RWPE2 (cell line): ENCODE results near the gene DAZL.

ENCODE experiments used
- ATAC-seq: fragments of 200-7000 bp; cut with Tn5 transposase; 3 replicates; pipeline ENCODE4 v1.9.1; 2021; ENCODE audit warnings: low read depth
- DNase-seq: peaks from one replicate; pipeline ENCODE4 v3.0.0-alpha.2; 2020; ENCODE audit warnings: low spot score
- H3K27ac ChIP-seq: fragments of 450-650 bp; 2 replicates; pipeline ENCODE4 v1.5.1; 2017; ENCODE audit warnings: mild to moderate bottlenecking; ENCODE audit not compliant: poor library complexity, severe bottlenecking
- H3K27me3 ChIP-seq: fragments of 250-450 bp; sonication (Bioruptor Pico); 2 replicates; pipeline ENCODE4 v1.5.1; 2021; ENCODE audit warnings: mild to moderate bottlenecking, moderate library complexity; ENCODE audit not compliant: insufficient read depth, poor library complexity, severe bottlenecking
- H3K36me3 ChIP-seq: fragments of 250-450 bp; sonication (Bioruptor Pico); 2 replicates; pipeline ENCODE4 v1.5.1; 2020; ENCODE audit warnings: low read depth, mild to moderate bottlenecking, moderate library complexity
- H3K4me1 ChIP-seq: fragments of 250-450 bp; sonication (Bioruptor Pico); 2 replicates; pipeline ENCODE4 v1.5.1; 2021; ENCODE audit warnings: mild to moderate bottlenecking, moderate library complexity; ENCODE audit not compliant: insufficient read depth, poor library complexity, severe bottlenecking
- H3K4me3 ChIP-seq: fragments of 250-450 bp; sonication (Bioruptor Pico); 2 replicates; pipeline ENCODE4 v1.5.1; 2021; ENCODE audit warnings: mild to moderate bottlenecking, moderate library complexity; ENCODE audit not compliant: severe bottlenecking
- H3K9me3 ChIP-seq: fragments of 250-450 bp; sonication (Bioruptor Pico); 2 replicates; pipeline ENCODE4 v1.5.1; 2021; ENCODE audit warnings: mild to moderate bottlenecking, moderate library complexity; ENCODE audit not compliant: severe bottlenecking
- TF ChIP-seq, protein P1 (sequence below): fragments of 450-650 bp; IDR thresholded peaks from one replicate; pipeline ENCODE4 v1.5.1; 2017; ENCODE audit warnings: mild to moderate bottlenecking, moderate library complexity; ENCODE audit not compliant: poor library complexity, severe bottlenecking

DAZL gene

DNA sequence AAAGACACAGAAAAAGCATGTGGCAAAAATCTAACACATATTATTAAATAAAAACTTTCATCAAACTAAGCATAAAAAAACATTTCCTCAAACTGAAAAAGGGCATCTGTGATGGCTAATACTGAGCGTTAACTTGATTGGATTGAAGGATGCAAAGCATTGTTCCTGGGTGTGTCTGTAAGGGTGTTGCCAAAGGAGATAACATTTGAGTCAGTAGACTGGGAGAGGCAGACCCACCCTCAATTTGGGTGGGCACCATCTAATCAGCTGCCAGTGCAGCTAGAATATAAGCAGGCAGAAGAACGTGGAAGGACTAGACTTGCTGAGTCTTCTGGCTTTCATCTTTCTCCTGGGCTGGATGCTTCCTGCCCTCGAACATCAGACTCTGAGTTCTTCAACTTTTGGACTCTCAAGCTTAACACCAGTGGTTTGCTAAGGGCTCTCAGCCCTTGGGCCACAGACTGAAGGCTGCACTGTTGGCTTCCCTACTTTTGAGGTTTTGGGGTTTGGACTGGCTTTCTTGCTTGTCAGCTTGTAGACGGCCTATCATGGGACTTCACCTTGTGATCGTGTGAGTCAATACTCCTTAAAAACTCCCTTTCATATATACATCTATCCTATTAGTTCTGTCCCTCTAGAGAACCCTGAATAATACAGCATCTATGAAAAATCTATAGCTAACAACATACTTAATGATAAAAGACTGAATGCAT is 45.4 kb downstream of the DAZL start:
- Histone ChIP-seq H3K4me3 (no peak overlapping the region), H3K27me3 (no peaks in the 10 kb centered on the region), H3K27ac (no peak overlapping the region), H3K4me1 (no peaks in the 10 kb centered on the region), H3K36me3 (no peaks in the 10 kb centered on the region), H3K9me3 (no peaks in the 10 kb centered on the region)
- ATAC-seq (no peak), DNase-seq (no peak)
- TF ChIP-seq, protein P1, sequence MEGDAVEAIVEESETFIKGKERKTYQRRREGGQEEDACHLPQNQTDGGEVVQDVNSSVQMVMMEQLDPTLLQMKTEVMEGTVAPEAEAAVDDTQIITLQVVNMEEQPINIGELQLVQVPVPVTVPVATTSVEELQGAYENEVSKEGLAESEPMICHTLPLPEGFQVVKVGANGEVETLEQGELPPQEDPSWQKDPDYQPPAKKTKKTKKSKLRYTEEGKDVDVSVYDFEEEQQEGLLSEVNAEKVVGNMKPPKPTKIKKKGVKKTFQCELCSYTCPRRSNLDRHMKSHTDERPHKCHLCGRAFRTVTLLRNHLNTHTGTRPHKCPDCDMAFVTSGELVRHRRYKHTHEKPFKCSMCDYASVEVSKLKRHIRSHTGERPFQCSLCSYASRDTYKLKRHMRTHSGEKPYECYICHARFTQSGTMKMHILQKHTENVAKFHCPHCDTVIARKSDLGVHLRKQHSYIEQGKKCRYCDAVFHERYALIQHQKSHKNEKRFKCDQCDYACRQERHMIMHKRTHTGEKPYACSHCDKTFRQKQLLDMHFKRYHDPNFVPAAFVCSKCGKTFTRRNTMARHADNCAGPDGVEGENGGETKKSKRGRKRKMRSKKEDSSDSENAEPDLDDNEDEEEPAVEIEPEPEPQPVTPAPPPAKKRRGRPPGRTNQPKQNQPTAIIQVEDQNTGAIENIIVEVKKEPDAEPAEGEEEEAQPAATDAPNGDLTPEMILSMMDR, result no peak

DNA sequence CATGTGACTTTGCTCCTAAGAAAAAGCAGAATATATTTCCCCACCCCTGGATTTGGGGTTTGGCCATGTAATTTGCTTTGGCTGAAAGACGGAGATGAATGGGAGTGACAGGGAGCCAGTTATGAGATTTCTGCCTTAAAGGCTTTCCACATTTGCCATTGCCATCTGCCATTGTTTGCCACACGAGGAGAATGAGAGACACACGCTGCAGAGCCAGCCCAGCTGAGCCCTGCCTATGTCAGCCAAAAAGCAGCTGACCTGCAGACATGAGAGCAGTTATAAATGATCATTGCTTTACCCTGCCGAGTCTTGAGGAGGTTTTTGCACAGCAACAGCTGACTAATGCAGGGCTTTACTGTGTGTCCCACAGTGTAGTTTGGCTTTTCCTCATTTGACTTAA is 51.1 kb downstream of the DAZL start:
- H3K36me3 ChIP-seq, result no peaks in the 10 kb centered on the region
- ATAC-seq (no peak), DNase-seq (no peak)
- H3K4me3 ChIP-seq, result no peak overlapping the region
- TF ChIP-seq, protein P1, result no peak
- peaks cover 4% of the 10 kb centered on the region for H3K4me1 ChIP-seq
- H3K27ac ChIP-seq, result no peak overlapping the region
- H3K9me3 ChIP-seq, result no peaks in the 10 kb centered on the region
- H3K27me3 ChIP-seq, result no peaks in the 10 kb centered on the region

DNA sequence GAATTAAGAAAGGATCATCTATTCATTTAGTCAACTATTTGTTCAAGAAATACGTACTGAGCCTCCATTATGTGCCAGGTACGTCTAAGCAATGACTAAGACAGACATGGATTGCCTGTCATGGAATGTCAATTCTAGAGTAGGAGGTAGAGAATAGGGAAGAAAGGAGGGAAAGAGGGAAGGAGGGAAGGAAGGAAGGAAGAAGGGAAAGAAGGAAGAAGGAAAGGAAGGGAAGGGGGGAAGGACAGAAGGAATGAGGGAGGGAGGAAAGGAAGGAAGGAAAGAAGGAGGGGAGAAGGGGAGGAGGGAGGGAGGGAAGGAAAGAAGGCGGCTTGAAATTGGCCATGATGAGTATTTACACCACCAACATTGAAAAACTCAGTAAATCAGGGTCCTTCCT is 52.5 kb downstream of the DAZL start:
- DNase-seq, result no peak
- no peak overlapping the region for H3K27ac ChIP-seq
- H3K36me3 ChIP-seq, result no peaks in the 10 kb centered on the region
- H3K27me3 ChIP-seq, result no peaks in the 10 kb centered on the region
- H3K4me1 ChIP-seq, result peaks cover 8% of the 10 kb centered on the region
- H3K9me3 ChIP-seq, result no peaks in the 10 kb centered on the region
- TF ChIP-seq, protein P1, result no peak
- no peak for ATAC-seq
- H3K4me3 ChIP-seq, result no peak overlapping the region

DNA sequence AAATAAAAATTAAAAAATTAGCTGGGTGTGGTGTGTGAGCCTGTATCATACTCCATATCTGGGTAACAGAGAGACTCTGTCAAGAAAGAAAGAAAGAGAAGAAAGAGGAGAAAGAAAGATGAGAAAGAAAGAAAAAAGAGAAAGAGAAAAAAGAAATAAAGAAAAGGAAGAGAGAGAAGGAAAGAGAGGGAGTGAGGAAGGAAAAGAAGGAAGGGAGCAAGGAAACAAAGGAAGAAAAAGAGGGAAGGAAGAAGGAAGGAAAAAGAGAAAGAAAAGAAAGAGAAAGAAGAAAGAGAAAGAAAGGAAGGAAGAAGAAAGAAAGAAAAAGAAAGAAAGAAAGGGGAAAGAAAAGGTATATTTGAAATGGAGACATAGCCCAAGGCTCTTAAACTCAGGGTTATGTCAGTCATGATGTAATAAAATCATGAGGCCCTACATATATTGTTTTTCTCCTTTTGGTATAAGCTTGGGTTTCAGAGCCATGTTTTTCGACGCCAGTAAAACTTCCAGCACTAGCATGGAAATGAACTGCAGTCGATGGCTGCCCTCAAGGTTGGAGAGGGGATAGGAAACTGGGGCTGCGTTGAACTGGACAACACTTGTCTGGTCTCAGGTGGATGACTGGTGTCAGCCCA is 53.8 kb downstream of the DAZL start:
- Histone ChIP-seq H3K9me3 (no peaks in the 10 kb centered on the region), H3K4me1 (peaks cover 8% of the 10 kb centered on the region), H3K36me3 (no peaks in the 10 kb centered on the region), H3K27me3 (no peaks in the 10 kb centered on the region), H3K4me3 (no peak overlapping the region), H3K27ac (no peak overlapping the region)
- ATAC-seq (no peak), DNase-seq (no peak)
- TF ChIP-seq, protein P1, result no peak

DNA sequence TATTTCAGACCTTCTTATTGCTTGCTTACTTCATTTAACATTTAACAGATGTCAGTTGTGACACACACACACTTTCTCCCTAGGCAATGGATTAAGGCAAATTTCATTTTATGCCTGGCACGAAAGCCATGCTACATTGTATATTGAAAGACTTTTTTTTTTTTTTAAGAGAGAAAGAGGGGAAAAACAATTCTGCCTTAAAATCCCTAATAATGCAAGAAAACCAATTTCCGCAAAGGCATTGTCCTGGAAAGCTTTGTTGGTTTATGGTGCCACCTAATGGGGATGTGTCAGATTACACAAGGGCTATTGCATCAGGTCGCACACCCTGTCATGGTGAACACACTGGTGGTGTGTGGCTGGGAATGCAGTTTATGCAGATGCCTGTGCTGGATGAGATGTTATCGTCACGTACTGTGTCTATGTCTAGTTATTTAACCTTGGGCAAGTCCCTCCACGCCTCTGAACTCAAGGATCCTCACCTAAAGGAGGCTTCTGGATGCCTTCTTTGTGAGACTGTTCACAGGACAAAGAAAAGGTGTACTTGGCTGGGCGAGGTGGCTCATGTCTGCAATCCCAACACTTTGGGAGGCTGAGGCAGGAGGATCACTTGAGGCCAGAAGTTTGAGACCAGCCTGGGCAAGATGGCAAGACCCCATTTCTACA is 54.4 kb downstream of the DAZL start:
- TF ChIP-seq, protein P1, result peak; percentile 89
- H3K4me3 ChIP-seq, result no peak overlapping the region
- H3K36me3 ChIP-seq, result no peaks in the 10 kb centered on the region
- peaks cover 8% of the 10 kb centered on the region for H3K4me1 ChIP-seq
- H3K27ac ChIP-seq, result no peak overlapping the region
- H3K9me3 ChIP-seq, result no peaks in the 10 kb centered on the region
- DNase-seq, result no peak
- ATAC-seq, result peak; percentile 91
- H3K27me3 ChIP-seq, result no peaks in the 10 kb centered on the region
